Fibroblast of skin of abdomen (primary cell): ENCODE results near the gene NXPH1.

Source experiments
- DNase-seq: peaks from one replicate; pipeline ENCODE4 v3.0.0-alpha.2; 2013

The NXPH1 gene

DNA sequence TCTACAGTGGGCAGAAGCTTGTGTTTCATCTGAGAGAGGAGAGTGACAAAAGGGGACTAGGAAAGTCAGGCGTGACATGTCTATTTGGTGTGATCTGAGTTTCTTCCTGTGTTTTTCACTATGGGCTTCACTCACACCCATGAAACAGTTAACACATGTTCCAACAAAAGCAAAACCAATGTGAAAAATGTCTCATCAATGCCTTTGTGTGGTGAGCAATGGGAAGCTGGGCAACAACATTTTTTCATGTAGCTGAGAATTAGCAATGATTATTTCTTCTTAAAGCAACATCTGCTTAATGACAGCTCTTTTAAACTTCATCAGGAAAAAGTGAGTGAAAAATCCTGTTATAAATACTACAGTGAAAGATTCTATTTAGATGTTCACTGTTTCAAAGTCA, 76.2 kb downstream of the NXPH1 start:
- no peak for DNase-seq

DNA sequence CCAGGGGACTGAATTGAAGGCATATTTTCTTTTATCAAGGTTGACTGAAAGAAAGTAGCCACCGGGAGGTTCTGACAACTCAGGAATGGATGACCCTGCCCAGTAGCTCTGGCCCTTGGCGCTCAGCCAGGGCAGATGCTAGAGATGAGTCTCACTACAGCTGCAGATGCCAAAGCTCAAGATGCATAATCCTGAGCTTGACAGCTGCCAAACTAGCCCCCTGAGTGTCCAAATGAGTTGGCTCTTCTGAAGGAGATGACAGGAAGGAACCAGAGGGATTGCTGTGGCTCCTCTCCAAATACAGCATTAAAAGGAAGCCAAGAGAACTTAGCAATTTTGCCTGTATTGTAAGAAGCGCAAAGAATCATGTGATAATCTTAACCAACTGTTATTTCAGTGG, 78.4 kb downstream of the NXPH1 start:
- no peak for DNase-seq

DNA sequence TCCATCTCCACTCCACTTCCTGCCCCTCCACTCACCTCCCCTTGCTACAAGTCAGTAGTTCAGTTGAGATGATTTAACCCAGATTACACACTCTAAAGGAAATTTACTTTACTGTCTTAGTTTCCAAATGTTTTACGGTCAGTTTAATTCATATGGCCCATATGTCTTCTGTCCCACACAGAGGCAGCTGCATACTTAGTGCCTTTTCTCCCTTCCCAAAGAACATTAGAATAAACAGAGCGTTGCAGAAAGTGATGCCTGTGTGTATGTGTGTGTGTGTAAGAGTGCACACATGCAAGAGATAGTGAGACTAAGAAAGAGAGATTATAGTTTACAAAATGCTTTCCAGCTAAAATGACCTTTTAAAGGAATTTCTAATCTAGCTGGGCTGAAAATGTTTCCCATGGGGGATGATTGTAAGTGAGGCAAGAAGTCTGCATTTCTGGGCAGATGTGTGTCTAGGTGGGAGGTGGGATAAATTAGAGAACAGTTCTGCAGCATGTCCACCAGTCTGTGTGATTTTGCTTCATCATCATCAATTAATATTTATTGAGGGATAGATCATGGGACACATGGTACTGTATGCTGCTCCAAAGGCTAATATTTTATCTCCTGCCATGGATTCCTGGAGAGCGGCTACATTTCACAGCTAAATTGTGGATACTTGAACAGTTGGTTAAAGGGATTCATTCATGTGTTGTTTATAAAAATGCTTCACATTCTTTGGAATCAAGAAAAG, 81.5 kb downstream of the NXPH1 start:
- DNase-seq: no peak

DNA sequence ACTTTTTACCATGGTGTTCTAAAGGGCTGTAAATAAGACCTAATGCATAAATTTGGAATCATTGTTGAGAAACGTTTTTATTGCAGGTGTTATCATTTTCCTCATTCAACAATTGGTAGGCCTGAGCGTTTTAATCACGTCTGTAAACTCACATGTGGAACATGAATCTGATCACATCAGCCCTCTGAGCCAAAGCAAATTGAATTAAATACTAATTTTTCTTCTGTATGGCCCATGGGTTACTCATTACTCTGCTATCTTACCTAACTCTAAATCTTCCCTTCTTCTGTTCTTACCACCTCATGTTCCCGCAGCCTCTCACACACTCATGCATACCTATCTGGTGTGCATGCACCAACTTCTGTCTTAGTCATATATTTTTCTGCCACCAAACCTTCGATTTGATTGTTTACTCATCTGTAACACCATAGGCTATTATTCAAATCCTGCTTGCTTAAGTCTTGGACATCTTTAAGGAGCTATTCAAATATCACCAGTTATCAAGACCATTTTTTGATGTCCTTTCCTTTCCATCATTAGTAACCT, 82.3 kb downstream of the NXPH1 start:
- DNase-seq: no peak

DNA sequence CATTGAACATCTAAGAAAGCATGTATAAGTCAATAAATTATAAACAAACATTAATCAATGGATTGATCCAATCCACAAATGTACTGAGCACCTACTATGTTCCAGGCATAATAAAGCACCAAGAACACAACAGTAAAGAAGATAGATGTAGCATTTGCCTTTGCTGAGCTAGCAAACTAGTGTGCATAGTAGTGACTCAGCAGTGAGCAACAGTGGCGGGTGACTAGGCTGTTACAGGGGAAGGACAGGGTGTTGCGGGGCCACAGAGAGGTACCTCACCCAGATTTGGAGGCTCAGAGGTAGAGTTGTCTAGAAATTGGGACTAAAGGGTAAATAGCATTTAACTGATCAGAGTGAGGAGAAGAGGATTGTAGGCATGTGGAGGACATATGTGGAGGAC, 83.6 kb downstream of the NXPH1 start:
- no peak for DNase-seq

DNA sequence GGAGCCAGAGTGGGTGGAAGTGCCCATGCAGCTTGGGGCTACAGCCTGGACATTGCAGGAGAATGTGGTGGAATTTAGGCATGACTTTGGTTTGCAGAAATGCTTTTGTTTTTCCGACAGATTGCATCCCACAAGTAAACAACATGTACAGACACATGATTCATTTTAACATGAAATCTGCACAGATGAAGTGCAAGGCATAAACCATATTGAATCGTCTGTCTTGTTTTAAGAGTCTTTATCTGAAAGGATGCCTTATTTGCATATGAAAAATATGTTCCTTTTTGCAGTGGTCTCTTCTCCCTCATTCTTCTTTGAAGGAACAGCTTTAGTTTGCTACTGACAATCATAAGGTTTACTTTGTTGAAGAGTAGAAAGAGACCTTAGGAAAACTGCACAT, 94.9 kb downstream of the NXPH1 start:
- DNase-seq: no peak

DNA sequence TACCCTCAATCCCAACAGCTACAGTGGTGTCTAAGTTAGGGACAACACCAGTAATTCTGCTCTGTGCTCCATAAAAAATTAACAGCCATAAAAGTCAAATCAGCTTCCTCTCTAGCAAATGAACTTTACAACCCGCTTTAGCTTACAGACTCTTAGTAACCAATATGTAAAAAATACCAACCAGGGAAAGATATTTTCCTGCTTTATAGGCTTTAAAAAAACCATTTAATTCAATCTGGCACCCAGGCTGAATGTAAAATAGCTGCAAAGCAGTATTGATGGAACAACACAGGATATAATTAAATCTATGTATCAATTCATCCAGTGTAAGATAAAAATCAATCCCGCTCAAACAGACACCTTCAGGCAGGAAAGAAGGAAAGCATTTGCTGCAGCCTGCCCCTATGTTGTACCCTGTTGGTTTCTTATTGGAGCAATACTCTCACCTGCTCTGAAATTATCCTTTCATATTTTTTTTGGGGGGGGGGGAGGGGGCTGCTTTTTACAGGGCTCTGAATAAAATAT, 98.6 kb downstream of the NXPH1 start:
- no peak for DNase-seq

DNA sequence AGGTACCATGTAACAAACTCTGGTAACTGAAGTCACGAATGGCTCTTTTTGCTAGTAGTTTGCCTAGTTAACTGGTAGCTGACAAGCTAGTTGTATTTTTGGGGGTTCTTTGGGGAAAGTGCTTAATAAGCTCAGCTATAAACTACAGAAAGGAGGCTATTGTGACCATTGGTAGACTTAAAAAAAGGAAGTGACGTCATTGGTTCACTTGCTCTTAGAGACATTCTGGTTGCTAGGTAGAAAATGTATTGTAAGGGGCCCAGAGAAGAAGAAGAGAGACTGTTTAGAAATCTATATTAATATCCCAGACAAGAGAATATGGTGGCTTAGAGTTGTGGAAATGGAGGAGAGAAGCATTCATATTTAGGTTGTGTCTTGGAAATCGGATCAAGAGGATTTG, 103.0 kb downstream of the NXPH1 start:
- DNase-seq: no peak

DNA sequence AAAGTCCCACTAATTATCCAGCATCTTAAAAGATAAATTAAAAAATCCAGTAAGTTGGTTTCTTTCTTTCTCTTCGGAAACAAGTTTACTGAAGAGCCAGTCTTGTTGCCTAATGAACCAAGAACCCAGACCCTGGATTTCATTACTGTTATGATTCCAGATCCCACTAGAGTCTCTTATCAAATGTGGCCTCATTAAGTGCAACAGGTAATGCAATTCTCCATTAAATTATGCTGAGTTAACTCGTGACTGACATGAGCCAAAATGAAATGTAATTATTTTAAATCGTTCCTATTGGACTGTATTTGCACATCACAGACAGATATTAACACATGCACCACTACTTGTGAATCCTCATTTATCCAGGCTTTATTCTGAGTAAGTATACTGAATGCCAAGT, 115.6 kb downstream of the NXPH1 start:
- no peak for DNase-seq

DNA sequence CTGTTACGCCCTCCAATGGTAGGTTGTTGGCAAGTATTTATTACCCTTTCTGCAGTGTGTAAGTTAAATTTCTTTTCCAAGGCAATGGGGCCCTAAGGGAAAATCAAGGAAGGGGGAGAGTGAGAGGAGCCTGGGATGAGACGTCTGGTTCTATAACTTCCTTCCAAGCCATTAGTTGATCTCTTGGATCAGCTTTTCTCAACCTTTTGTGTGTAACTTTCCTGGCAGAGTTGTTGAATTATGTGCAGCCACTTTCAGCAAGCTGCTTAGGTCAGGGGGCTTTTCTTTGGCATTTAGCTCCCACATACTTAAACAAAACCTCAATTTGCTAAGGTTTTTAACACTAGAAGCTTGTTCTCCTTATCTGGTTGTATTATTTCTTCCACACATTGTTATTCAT, 127.1 kb downstream of the NXPH1 start:
- DNase-seq: no peak

DNA sequence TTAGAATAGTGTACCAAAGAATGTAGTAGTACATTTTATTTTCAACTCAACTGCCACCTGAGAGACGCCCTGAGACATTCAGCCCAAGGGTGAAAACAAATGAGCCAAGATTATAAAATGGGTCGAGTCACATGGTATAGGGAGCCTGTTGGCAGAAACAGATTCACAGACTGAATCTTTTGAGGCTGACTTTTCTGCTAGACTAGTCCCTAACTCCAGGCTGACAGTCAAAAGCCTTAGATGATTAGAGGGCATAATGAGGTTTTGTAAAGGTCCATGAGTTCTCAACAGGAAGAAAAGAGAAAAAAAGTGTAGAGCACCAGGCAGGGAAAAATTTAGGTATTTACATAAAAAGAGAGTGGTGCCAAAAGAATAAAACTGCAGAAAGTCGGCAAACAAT, 128.0 kb downstream of the NXPH1 start:
- DNase-seq: no peak

DNA sequence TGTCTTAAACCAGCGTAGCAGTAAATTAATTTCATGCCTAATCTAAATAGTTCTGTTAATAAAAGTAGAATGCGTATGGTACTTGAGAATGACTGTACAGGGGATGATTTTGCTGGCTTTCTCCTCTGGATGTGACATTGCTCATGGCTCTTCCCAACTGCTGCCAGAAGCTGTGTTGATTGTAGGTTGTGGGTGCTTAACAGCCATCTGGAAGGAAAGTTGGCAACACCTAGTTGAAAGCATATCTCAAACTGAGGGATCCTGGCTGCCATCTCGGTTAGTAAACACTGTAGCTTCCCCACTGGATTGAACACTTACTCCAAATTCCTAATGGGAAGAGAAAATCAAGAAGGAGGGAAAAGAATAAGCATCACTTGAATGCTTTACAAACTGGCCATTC, 130.9 kb downstream of the NXPH1 start:
- no peak for DNase-seq

DNA sequence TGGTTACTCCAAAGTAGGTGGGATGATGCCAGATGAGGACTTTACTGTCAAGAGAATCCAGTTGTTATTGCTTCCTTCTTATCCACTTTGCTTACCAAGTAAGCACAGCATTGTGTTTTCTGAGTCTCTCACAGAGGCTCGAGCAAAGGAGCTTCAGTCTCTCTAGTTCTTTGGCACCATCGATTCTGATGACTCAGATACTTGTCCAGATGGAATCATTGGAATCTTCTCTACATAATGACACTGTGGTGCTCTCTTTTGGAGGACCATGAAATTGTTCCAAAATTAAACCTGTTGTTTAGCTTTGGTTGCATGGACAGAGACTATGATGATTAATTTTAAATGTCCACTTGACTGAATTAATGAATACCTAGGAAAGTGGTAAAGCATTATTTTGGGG, 132.6 kb downstream of the NXPH1 start:
- no peak for DNase-seq

DNA sequence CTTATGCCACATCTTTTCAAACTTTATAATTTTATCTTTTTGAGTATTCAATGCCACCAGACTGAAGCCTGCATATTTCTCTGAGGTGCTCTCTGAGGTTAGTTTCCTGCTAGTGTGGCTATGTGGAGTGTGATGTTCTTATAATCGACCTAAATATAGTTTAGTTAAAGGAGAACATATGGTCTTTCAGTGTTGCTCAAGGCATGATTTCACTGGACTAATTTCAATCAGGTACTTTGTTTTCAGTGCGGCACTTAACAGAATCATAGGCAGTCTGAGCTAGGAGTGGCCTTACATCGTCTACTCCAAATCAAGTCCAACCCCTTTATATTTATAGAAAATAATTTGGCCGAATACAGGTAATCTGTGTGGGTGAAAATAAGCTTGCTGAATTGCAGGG, 134.2 kb downstream of the NXPH1 start:
- DNase-seq: no peak

DNA sequence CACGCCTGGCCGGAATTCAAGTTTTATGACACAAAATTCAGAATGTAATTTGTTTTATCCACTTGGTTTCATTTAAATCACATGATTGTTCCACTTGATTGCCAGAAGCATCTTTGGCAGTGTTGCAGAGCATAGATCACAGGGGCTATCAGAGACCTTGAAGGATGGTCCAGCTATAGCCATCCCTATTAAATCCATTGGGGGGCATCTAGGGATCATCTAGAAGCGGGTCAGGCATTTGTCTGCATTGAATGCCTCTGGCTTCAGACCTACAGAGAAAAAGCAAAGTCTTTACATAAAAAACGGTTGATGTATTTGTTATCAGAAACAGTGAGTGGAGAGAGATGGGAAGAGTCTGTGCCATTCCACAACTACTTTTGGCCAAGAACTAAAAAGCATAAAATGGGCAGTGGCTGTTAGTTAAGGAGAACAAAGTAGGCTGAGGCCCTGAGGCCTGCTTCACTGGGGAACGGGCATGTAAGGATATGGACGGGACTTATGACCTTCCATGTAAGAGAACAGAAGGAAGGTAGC, 146.3 kb downstream of the NXPH1 start:
- DNase-seq: no peak

DNA sequence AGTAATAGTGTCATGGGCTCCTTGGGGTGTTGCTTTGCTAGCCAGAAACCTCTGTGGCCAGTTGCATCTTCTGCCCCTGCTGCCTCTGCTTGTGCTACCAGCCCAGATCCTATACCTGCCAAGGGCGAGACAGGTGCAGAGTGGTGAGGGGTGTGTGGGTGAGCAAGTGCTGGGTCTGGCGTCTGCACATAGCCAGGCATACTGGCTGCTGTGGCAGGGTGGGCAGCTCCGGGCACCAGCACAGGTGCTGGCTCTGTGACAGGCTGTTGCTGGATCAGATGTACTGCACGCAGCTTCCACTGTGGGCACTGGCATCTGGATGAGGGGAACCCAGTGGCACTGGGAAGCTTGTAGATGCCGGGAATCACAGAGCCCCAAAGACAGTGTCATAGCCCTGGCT, 148.4 kb downstream of the NXPH1 start:
- DNase-seq: no peak

DNA sequence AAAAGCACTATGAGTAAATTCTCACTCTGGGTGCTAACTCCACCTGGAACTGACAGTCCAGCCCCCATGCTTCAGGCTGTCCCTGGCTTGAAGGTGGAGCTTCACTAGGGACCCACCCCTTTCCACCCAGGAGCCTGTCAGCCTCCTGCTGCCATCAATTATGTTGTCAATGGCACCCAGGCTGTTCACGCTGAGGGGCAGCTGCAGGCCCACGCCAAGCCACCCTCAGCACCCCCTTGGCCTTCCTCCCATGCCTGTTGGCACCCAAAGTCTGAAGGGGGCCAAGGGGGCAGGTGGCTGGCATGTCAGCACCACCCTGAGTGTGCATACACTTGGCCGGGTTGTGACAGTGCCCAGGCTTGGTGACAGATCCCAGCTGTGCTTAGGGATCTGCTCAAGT, 149.3 kb downstream of the NXPH1 start:
- DNase-seq: no peak

DNA sequence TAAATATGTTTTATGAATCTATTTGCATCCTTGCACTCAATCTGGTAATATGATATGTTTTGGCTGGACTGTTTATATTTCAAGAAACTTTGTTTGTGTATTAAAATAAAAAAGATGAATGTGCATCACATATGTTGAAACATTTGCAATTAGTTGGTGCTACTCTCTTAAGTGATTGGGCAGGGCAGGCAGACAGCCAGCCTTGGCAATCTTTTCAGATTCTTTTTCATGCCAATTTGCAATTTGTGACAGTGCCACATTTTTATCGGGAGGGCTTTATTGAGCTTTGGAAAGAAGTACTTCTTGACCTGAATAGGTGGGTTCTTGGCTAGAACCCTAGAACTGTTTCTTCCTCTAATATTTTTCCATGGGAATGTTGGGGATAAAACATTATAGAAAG, 152.2 kb downstream of the NXPH1 start:
- DNase-seq: no peak

DNA sequence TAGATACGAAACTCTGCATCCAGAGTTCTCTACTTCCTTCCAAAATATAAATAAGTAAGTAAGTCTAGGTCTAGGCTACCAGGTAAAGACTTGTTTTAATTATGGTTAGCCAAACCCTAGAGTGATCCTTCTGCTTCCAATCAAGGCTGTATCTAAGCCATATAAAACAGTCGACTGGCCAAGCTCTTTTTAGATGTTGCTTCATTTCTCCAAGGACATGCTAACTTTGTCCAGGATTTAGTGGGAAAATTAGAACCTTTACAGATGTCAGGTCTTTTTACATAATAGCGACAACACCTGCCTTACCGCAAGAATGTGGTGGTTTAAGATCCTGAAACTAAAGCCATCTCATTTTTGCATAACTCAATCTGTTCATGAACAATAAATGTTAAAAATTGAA, 156.8 kb downstream of the NXPH1 start:
- no peak for DNase-seq

DNA sequence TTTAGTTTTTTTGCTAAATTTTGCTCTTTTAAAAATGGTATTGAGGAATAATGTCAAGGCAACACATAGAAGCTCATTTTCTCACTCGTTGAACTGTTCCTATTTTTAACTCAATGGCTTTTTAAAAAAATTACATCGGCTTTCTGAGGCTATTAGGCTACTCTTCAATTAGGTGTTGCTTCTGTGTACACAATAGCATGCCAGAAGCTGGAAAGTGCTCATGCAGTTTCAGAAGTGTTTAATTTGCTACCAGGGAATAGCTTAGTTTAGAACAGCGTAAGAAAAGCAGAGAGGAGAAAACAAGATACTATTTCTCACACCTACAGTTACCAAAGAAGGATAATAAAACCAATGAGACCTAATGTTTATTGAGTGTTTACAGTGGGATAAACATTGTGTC, 157.4 kb downstream of the NXPH1 start:
- DNase-seq: no peak

DNA sequence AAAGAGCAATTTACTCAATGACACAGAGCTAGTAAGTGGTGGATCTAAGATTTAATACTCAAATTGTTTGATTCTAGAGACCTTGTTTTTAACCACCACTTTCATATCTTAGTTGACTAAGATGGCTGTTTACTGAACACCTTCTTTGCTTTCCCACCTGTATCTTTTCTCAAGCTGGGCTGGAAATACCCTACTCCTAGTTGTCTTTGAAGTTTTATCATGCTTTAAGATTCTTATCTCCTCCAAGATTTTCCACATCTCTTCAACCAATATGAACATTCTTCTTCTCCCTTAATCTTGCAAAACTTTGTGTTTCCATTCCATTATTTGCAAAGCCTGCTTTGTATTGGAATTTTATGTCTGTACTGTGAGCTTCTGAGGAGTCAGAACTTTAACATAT, 157.9 kb downstream of the NXPH1 start:
- DNase-seq: no peak

DNA sequence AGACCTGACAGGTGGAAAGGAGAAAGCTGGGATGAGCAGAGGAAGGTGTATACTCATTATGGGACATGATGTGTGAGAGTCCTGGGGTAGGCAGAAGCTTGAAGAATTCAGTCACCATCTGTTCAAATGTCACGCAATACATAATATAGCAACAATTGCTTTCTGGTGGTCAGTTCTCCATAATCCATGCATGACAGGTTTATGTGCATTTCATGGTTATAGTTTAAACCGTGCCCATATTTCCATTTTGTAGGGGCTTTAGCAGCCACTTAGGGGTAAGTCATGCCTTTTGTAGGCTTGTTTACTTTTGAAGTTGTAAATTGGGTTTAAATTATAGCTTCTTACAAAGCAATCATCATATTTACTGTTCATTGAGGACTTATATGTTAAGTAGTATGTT, 158.8 kb downstream of the NXPH1 start:
- no peak for DNase-seq

DNA sequence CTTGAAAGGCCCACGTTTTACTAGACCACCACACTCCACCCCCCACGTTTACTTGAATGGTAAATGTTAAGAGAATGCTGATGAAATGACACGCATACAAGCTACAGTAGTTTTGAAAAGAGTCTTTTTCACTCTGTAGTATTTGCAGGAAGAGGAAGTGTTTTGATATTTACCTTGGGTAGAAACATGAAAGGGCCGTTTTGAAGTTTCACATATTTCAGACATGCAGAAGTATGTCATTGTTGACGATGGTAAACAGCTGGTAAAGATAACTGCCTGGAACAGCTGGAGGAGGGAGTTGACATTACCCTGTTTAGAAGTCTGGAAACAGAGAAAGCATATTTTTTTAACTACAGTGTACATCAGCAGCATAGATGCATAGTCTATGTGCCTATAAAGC, 160.7 kb downstream of the NXPH1 start:
- no peak for DNase-seq

DNA sequence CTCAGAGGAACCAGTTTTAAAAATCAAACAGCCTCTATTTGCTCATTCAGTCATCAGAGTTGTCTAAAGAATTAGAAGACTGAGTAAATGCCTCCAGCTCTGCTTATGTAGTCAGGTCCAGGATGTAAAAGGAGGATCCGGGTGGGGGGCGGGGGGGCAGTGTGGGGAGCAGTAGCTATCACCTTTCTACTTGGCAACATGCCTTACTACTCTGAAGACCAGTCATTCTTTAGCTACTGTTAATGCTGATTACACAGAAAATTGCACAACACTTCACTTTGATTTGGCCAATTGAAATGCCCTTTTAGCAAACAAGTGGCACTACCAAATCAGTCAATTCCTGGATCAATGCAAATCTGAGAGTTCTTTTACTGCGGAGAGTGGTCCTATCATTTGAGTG, 164.2 kb downstream of the NXPH1 start:
- DNase-seq: no peak

DNA sequence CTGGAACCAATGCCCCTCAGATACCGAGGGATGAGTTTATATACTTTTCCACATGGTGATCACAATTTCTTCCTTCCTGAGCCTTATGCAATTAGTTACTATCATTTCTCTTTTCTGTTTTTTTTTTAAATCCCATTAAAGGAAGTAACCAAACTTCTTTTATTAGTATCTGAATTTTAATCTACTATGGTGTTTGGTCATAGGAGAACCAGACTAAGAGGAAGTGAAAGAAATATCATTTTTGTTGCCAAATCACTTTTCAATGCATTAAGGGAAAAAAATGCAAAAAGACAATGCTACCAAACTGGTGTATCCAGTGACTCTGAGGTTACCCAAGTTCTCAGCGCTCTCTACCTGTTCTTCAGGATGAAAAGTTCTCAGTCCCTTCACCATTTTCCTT, 167.7 kb downstream of the NXPH1 start:
- DNase-seq: no peak
